Activated CD4-positive, alpha-beta T cell treated with anti-CD3 and anti-CD28 coated beads for 48 hours (primary cell): ENCODE measurements around the gene RGS3.

Source experiments
- DNase-seq: peaks from one replicate; pipeline ENCODE4 v3.0.0-alpha.2; 2020

Gene RGS3

GRCh38 chr9:113558632-113559502 is 95.3 kb downstream of the RGS3 start:
- no peak for DNase-seq

- no peak for DNase-seq
Observed at GRCh38 chr9:113559834-113560800, 96.6 kb downstream of the RGS3 start.

- DNase-seq = no peak
Observed at GRCh38 chr9:113562653-113563381, 99.3 kb downstream of the RGS3 start.

- DNase-seq = no peak
Observed at GRCh38 chr9:113563826-113564497, 100.4 kb downstream of the RGS3 start.

- no peak for DNase-seq
Observed at GRCh38 chr9:113564498-113565237, 101.1 kb downstream of the RGS3 start.

- DNase-seq = no peak
Observed at GRCh38 chr9:113566016-113566711, 102.6 kb downstream of the RGS3 start.

GRCh38 chr9:113566712-113567071 is 103.2 kb downstream of the RGS3 start:
- DNase-seq = no peak

- no peak for DNase-seq
Observed at GRCh38 chr9:113567361-113568080, 104.0 kb downstream of the RGS3 start.

GRCh38 chr9:113568081-113568435 is 104.5 kb downstream of the RGS3 start:
- DNase-seq = no peak

- DNase-seq = no peak
Observed at GRCh38 chr9:113568571-113569321, 105.2 kb downstream of the RGS3 start.

- no peak for DNase-seq
Observed at GRCh38 chr9:113569472-113570060, 106.0 kb downstream of the RGS3 start.

GRCh38 chr9:113570106-113570505 is 106.6 kb downstream of the RGS3 start:
- no peak for DNase-seq

- DNase-seq = no peak
Observed at GRCh38 chr9:113570749-113571711, 107.5 kb downstream of the RGS3 start.

- DNase-seq = no peak
Observed at GRCh38 chr9:113572076-113572861, 108.7 kb downstream of the RGS3 start.

GRCh38 chr9:113573046-113573958 is 109.8 kb downstream of the RGS3 start:
- no peak for DNase-seq

- no peak for DNase-seq
Observed at GRCh38 chr9:113573959-113574352, 110.4 kb downstream of the RGS3 start.
